AG09319 (cell line): ENCODE data around the gene LDB3.

Experiments used
- DNase-seq: peaks from one replicate; pipeline ENCODE4 v3.0.0-alpha.2; 2010; ENCODE audit warnings: low read depth; ENCODE audit errors: extremely low read depth
- CTCF ChIP-seq: IDR thresholded peaks from 2 replicates; pipeline ENCODE4 v1.5.1; 2011; ENCODE audit warnings: low read depth, mild to moderate bottlenecking, inconsistent platforms, low read length, moderate library complexity

Gene LDB3

GRCh38 chr10:86673216-86673826 lies 5.0 kb downstream of the LDB3 start:
- TF ChIP-seq CTCF, result no peak
- DNase-seq, result no peak

- no peak for TF ChIP-seq CTCF
Measured at GRCh38 chr10:86673827-86674581, 5.7 kb downstream of the LDB3 start.

GRCh38 chr10:86674912-86675311 lies 6.6 kb downstream of the LDB3 start:
- no peak for TF ChIP-seq CTCF

More at GRCh38 chr10:86673827-86674581, 5.7 kb downstream of the LDB3 start:
- DNase-seq, result no peak

GRCh38 chr10:86677374-86677773 lies 9.1 kb downstream of the LDB3 start:
- TF ChIP-seq CTCF, result no peak
- DNase-seq, result no peak

More at GRCh38 chr10:86674912-86675311, 6.6 kb downstream of the LDB3 start:
- DNase-seq, result no peak

GRCh38 chr10:86678999-86679792 lies 10.9 kb downstream of the LDB3 start:
- DNase-seq, result no peak
- no peak for TF ChIP-seq CTCF

GRCh38 chr10:86681047-86681446 lies 12.7 kb downstream of the LDB3 start:
- no peak for TF ChIP-seq CTCF
- DNase-seq, result no peak

GRCh38 chr10:86681722-86682386 lies 13.5 kb downstream of the LDB3 start:
- no peak for TF ChIP-seq CTCF
- DNase-seq, result no peak
